T-helper 2 cell (primary cell): Measurements from ENCODE around the gene E2F6.
A peak's percentile ranks its signal among the peaks of the same experiment; 100 is the strongest.

Experiments
- DNase-seq, 5 experiments: peaks; one replicate each; pipeline versions ENCODE4 v3.0.0 to v3.0.0-alpha.2; 2012 to 2022

E2F6 gene

GRCh38 chr2:11492720-11493119 is 26.8 kb upstream of the E2F6 start:
- DNase-seq, result no peak

GRCh38 chr2:11492244-11492643 is 26.3 kb upstream of the E2F6 start:
- no peak for DNase-seq

DNA sequence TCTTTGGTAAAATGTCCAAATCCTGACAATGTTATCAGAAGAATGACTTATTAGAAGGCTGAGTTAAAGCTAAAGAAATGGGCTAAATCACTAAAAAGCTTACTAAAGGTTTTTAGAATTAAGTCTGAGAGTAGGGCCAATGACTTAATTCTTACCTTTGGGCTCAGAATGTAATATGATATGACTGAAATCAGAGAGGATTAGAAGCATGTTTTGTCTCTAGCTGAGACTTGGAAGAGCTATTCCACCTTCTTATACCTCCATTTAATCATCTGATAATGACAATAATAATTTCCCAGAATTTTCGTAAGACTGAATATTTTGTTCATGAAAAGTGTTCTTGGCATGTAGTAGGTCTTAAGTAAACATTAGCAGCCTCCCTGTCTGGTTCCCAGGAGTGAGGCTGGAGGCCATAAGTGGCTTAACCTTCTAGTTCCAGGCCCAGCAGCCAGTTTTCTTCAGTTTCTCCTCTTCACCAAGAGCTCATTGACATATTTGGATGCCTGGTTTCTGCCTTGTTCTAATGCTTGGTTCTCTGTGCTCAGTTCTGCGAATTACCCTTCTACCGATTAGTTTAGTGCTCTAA is 25.5 kb upstream of the E2F6 start:
- DNase-seq, result no peak

- DNase-seq, result no peak
These were observed 24.2 kb upstream of the E2F6 start for GRCh38 chr2:11490194-11490593.

- DNase-seq, result no peak
These were observed 22.8 kb upstream of the E2F6 start for GRCh38 chr2:11488809-11489208.

DNA sequence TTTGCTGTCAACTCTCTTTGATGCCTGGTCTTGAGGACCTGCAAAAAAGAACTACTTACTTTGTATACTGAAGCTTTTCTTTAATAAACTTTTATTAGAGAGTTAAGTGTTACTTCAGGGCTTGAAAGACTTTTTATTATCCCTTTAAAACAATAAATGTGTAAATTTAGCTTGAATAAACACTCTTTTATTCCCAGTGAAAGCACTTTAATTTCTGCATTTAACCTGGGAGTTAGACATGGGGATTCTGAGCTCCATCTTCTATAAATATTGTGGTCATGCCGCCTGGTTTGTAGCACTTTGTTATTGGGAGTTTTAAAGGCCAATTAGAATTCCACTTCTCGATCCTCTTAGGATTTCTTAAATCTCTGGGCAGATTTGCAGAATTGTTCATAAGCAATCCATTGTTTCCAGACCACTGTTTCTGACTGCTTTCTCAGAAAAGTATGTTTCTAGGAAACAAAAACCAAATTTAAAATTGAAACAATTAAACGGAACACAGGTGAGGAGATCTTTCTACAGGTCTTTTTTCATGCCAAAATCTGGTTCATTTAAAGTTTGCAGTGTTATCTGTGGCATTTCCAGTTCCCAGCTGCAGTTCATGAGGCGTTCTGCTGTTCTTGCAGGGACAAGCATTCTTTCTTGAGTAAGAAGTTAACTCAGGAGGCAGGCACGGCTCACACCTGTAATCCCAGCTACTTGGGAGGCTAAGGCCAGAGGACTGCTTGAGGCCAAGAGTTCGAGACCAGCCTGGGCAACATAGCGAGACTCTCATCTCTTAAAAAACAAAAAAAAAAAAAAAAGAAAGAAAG is 18.1 kb upstream of the E2F6 start:
- no peak for DNase-seq

DNA sequence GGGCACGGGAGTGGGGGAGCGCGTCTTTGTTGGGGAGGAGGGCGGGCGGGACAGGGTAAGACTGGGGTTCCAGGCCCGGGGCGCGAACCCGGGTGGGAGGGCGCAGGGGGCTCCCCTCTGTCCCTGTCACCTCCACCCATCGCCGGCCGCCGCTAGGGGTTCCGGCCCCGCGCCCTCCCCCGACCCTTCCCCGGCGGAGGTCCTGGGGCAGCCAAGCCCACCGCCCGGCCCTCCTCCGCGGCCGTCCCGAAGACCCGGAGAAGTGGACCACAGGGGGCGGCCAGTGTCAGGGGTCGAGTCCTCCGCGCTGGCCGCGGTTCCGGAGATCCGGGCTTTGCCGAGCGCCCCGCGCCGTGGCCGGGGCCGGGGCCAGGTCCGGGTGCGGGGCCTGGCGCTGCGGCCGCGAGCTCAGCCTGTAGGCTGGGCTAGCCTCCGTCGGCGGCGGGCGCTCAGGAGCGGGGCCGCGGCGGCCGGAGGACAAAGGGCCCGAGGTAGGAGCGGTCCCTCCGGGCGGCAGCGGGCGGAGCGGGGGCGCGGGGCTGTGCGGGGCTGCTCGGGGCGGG is 16.6 kb upstream of the E2F6 start:
- DNase-seq, result no peak

GRCh38 chr2:11481789-11482472 is 16.0 kb upstream of the E2F6 start:
- no peak for DNase-seq

GRCh38 chr2:11481426-11481788 is 15.4 kb upstream of the E2F6 start:
- DNase-seq, result no peak

DNA sequence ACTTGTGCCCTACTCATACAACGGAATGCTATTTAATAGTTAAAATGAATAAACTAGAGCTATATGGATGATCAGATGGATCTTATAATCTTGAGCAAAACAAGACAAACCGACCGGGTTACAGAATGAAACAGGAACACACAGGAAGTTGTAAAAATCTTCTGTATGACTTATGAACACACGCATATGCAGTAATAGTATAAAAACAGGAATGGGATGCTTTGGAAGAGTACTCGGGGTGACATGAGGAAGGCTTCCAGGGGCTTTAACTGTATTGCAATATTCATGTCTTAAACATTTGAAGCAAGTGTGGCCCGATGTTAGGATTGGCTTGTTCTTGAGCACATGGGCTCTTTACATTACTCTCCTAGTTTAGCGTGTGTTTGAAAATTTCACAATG is 14.9 kb upstream of the E2F6 start:
- DNase-seq, result no peak

DNA sequence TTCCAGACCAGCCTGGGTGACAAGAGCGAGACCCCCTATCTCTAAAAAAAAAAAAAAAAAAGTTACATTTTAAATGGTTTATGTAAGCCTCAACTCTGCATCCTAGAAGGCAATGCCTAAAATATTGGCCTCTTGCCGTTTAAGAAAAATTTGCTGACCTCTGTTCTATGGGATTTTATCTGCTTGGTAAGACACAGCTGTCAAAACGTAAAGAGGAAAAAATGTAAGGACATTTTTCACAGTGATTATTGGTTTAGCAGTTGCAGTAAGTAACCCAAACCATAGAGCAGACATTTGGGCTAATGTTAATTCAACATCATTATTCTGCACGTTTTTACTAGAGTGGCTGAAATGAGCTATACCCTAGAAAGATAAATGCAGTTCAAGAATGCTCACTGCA is 14.4 kb upstream of the E2F6 start:
- no peak for DNase-seq

DNA sequence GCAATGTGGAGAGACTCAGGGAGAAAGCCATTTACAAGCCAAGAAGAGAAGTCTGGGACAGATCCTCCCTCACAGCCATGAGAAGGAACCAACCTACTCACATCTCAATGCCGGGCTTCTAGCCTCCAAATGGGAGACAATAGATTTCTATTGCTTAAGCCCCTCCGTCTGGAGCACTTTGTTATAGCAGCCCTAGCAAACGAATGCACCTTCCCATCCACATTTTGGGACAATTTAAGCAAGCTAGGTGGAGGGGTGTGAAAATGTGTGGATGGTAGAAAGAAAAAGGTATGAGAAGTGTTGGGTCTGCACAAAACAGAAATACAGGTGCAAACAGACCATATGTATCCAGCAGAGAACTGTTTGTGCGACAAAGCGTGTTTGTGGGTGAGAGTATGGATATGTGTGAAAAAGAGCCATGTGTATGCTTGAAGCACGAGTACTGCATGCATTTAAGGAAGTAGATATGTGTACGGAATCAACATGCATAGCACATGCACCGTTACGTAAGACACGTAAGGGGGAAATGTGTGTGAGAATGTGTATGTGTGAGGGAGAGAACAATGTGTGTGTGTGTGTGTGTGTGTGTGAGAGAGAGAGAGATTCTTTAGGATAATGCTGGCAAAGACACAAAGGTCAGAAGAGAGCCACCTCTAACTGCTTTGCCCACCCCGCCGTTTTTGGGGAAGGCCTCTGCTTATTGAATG is 13.1 kb upstream of the E2F6 start:
- DNase-seq, result no peak

DNA sequence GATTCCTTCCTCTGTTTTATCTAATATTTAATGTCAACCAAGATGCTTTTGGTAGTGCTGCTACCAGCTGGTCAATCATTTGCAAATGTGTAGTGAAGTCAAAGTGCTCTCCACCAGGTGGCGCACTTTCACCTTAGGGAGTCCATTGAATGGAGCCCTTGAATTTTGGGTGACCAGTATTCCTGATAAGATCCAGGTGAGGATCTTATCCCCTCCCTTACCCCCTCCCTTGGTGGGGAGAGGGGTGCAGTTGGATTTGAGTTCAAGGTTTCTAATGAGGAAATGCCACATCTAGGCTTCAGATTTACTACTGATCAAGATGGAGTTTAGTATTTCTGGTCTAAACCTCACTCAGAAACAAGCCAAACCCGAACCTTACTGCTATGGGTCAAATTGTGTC is 12.0 kb upstream of the E2F6 start:
- DNase-seq, result peak; percentile 38 to 78 (median 66)

DNA sequence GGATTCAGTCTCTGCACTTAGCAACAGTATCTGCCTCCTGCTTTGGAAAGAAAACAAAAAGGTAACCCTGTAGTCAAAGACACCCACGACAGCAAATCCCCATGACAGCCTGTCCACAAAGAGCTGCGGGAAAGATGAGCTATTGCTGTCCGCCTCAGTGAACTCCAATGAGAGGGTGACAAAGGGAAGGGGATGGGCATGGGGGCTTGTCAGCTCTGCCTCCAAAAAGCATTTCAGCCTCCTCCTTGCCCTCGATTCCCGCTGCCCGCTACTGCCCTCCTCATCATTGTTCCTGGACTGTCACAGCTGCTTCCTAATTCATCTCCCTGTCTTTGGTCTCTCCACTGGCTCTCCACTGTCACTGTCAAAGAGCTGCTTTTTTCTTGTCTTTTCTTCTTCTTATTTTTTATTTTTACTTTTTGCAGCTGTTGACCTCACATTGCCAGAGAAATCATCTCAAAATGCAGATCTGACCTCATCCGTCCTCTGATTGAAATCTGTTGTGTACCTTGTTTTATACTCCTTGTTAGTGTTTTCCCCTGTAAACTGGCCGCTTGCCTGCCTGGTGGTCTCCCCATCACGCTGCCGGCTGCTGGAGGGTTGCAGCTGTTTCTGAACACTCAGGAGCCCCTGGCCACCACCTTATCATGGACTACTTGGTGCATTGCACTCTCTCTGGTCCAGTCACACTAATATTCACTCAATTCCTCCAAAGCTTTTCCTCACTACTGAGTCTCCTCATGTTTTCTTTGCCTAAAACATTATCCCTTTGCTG is 7.9 kb upstream of the E2F6 start:
- DNase-seq, result no peak

DNA sequence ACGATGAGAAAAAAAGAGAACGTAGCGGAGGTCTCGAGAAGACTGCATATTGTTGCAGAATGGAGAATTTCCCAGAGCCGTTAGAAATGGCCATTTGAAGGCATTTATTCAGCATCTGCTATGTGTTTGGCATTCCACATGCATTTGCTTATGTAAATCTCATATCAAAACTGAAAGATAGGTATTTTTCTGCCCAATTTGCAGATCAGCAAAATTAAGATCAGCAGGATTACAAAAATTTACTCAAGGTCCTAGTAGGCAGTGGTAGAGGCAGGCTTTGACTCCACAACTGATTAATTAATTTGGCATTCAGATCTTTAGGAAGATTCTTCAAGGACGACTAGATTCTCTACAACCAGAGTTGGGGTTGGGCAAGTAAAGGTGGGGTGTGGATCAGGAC is 1.8 kb upstream of the E2F6 start:
- DNase-seq, result no peak

DNA sequence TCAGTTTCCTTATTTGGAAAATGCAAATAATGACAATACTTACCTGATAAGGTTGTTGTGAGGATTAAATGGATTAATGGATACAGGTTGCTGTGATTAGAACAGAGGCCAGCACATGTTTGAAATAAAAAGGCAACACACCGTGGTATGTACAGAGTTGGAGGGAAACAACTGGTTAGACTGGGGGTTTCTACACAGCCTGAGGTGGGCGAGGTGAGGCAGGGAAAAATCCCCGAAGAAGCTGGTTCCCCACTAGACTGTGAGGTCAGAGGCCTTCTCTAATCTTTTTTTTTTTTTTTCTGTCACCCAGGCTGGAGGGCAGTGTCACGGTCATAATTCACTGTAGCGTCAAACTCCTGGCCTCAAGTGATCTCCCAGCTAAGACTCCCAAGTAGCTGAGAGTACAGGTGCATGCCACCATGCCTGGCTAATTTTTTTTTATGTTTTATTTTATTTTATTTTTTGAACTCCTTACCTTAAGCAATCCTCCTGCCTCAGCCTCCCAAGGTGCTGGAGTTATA is 1.2 kb upstream of the E2F6 start:
- no peak for DNase-seq

DNA sequence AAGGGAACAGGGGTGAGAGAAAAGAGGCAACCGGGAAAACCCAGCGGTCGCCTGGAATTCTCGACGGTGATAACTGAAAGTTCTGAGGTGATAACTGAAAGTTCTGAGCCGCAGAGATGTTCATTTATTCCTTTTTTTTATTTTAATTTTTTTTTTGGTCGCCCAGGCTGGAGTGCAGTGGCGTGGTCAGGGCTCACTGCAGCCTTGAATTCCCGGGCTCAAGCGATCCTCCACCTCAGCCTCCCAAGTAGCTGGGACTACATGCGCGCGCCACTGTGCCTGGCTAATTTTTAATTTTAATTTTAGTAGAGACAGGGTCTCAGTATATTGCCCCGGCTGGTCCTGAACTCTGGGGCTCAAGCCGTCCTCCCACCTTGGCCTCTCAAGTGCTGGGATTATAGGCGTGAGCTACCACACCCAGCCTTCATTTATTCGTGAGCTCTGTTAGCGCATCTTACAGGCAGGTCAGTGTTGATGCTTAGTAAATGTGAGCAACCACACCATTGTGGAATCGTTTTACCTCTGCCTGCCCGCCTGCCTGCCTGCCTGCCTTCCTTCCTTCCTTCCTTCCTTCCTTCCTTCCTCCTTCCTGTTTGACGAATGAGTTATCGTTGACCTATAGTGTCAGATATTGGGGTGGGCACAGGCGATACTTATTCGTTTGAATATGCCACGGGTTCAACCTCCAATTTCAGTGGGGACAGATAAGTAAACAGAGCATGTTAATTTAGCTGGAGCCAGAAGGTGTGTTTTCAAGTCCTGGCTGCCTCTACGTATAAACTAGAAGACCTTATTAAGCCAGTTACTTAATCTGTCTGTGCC is 557 bp upstream of the E2F6 start:
- peak in 1 of 5 experiments; percentile 35 for DNase-seq

DNA sequence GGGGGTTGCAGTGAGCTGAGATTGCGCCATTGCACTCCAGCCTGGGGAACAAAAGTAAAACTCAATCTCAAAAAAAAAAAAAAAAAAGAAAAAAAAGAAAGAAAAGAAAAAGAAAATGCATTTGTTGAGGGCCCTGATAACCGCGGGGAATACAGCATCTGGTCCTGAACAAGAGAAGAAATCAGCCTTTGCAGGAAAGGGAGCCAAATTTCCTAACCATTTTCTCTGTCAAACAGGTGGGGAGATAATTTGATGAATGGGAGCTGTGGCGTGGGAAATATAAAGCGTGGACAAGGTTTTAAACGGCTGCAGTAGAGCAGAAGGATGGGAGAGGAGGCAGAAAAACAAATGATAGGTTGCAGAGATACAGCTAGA is 864 bp downstream of the E2F6 start:
- DNase-seq, result no peak

DNA sequence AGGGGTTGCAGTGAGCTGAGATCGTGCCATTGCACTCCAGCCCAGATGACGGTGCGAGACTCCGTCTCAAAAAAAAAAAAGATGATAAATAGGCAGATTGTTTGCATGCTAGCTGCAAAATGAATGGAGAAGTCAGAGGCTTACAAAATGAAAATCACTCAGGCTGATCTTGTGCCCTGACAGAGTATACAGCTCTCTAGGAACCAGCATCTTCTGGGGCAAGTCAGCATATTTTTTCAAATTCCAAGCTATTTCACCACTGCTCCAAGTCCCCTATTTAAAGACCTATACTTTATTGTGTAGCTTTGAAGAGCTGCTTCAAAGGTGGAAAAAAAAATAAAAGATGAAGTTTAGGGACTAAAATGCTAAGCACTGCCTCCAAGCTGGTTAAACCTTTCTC is 6.1 kb downstream of the E2F6 start:
- DNase-seq, result no peak

DNA sequence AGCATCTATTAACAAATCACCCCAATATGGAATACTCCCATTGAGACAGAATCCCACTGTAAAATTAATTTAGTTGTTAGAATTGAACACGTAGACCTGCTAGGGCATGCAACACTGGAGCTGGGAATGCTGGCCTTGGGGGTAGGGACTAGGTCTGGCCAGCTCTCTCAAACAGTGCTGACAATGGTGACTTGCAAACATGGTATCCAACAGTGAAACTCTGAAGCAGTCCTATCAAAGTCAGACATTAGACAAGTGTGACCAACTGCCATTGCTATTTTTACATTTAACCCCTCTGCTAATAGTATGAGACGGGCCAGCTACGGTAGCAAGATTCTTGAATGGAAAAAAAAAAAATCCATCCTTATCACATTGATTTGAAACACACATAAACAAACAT is 7.2 kb downstream of the E2F6 start:
- no peak for DNase-seq

- DNase-seq, result no peak
These were observed 8.0 kb downstream of the E2F6 start for GRCh38 chr2:11457935-11458334.
